ENCODE data around the gene ARFGEF3.
"Not testable (repeated sequence)": the region's sequence is repeated elsewhere in the genome, so short reads cannot be mapped to it uniquely, and the experiment has no call there.

The ARFGEF3 gene

GRCh38 chr6:138346302-138347195 lies 184.8 kb downstream of the ARFGEF3 start:
- DNase-seq (ENCODE audit: low spot score in 2 of 2): no peak
- no peak overlapping the region for H3K4me3 Mint-ChIP-seq
- no peak for ATAC-seq (ENCODE audit: low read depth)

GRCh38 chr6:138347864-138348263 lies 186.1 kb downstream of the ARFGEF3 start:
- no peak for ATAC-seq (ENCODE audit: low read depth)
- no peak overlapping the region for H3K27ac Mint-ChIP-seq
- no peaks in the 10 kb centered on the region for H3K9me3 Mint-ChIP-seq
- DNase-seq (ENCODE audit: low spot score in 2 of 2): no peak
- peaks cover 2% of the 10 kb centered on the region for H3K27me3 Mint-ChIP-seq
- no peak overlapping the region for H3K4me3 Mint-ChIP-seq
- H3K36me3 Mint-ChIP-seq: no peaks in the 10 kb centered on the region
- peaks cover 4% of the 10 kb centered on the region for H3K4me1 Mint-ChIP-seq

More at GRCh38 chr6:138346302-138347195, 184.8 kb downstream of the ARFGEF3 start:
- H3K9me3 Mint-ChIP-seq: no peaks in the 10 kb centered on the region
- no peak overlapping the region for H3K27ac Mint-ChIP-seq
- H3K4me1 Mint-ChIP-seq: peaks cover 4% of the 10 kb centered on the region
- peaks cover 2% of the 10 kb centered on the region for H3K27me3 Mint-ChIP-seq
- no peaks in the 10 kb centered on the region for H3K36me3 Mint-ChIP-seq

DNA sequence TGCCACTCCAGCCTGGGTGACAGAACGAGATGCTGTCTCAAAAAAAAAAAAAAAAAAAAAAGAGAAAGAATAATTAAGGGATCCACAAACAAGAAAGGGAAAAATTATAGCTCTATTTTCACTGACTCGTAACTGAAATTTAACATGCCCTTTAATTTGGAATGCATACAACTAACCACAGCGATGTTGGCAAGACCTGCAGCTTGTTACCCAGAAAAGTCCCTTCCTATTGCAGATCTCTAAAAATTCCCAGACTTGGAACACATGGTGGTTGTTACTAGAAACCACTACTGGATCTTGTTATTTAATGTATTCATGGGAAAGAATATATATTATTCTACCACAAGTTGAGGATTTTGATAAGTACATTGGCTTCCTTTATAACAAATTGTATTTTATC lies 188.2 kb downstream of the ARFGEF3 start:
- ATAC-seq (ENCODE audit: low read depth) (no peak), DNase-seq (ENCODE audit: low spot score in 2 of 2) (no peak)
- Mint-ChIP-seq H3K9me3 (no peaks in the 10 kb centered on the region), H3K27me3 (peaks cover 5% of the 10 kb centered on the region), H3K4me1 (peaks cover 4% of the 10 kb centered on the region), H3K4me3 (no peak overlapping the region), H3K36me3 (no peaks in the 10 kb centered on the region), H3K27ac (no peak overlapping the region)

- no peaks in the 10 kb centered on the region for H3K36me3 Mint-ChIP-seq
- no peak overlapping the region for H3K4me3 Mint-ChIP-seq
- no peaks in the 10 kb centered on the region for H3K4me1 Mint-ChIP-seq
- no peak overlapping the region for H3K27ac Mint-ChIP-seq
- DNase-seq (ENCODE audit: low spot score in 2 of 2) (no peak), ATAC-seq (ENCODE audit: low read depth) (no peak)
- H3K9me3 Mint-ChIP-seq: peaks cover 4% of the 10 kb centered on the region
- H3K27me3 Mint-ChIP-seq: peaks cover 16% of the 10 kb centered on the region
These were observed 196.2 kb downstream of the ARFGEF3 start for GRCh38 chr6:138357928-138358327.

GRCh38 chr6:138368684-138369083 lies 206.9 kb downstream of the ARFGEF3 start:
- not testable (repeated sequence) for ATAC-seq (ENCODE audit: low read depth); H3K4me1 Mint-ChIP-seq; DNase-seq (ENCODE audit: low spot score in 2 of 2); H3K36me3 Mint-ChIP-seq; H3K9me3 Mint-ChIP-seq; H3K4me3 Mint-ChIP-seq; H3K27ac Mint-ChIP-seq
- H3K27me3 Mint-ChIP-seq: peaks cover 14% of the 10 kb centered on the region

- peaks cover 11% of the 10 kb centered on the region for H3K27me3 Mint-ChIP-seq
- H3K9me3 Mint-ChIP-seq: peaks cover 2% of the 10 kb centered on the region
- ATAC-seq (ENCODE audit: low read depth): no peak
- H3K4me1 Mint-ChIP-seq: no peaks in the 10 kb centered on the region
- DNase-seq (ENCODE audit: low spot score in 2 of 2): no peak
- H3K36me3 Mint-ChIP-seq: peaks cover 1% of the 10 kb centered on the region
- no peak overlapping the region for H3K27ac Mint-ChIP-seq
- no peak overlapping the region for H3K4me3 Mint-ChIP-seq
These were observed 209.1 kb downstream of the ARFGEF3 start for GRCh38 chr6:138370631-138371451.

- Mint-ChIP-seq H3K27ac (no peak overlapping the region), H3K9me3 (peaks cover 2% of the 10 kb centered on the region), H3K36me3 (peaks cover 1% of the 10 kb centered on the region), H3K4me3 (no peak overlapping the region), H3K27me3 (peaks cover 11% of the 10 kb centered on the region), H3K4me1 (no peaks in the 10 kb centered on the region)
- no peak for ATAC-seq (ENCODE audit: low read depth)
- no peak for DNase-seq (ENCODE audit: low spot score in 2 of 2)
These were observed 209.6 kb downstream of the ARFGEF3 start for GRCh38 chr6:138371452-138371711.

DNA sequence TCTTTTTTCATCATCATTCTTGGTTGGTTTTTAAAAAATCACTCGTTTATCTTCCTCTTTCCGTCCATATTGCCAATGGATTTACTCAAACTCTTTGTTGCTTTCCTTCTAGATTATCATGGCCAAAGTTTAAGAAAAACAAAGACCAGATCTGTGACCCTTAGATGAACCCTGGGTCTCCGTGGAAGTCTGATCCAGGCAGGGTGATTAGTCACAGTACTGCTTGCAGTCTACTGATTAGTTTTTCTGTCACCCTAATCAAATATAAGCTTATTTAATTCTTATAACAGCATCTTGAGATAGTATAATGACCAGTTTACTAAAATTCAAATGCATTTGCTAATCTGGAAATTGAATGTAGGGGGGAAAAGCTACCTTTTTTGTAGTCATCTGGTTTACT lies 210.0 kb downstream of the ARFGEF3 start:
- ATAC-seq (ENCODE audit: low read depth) (no peak), DNase-seq (ENCODE audit: low spot score in 2 of 2) (no peak)
- Mint-ChIP-seq H3K36me3 (peaks cover 1% of the 10 kb centered on the region), H3K9me3 (peaks cover 2% of the 10 kb centered on the region), H3K4me3 (no peak overlapping the region), H3K27ac (no peak overlapping the region), H3K27me3 (peaks cover 11% of the 10 kb centered on the region), H3K4me1 (no peaks in the 10 kb centered on the region)

DNA sequence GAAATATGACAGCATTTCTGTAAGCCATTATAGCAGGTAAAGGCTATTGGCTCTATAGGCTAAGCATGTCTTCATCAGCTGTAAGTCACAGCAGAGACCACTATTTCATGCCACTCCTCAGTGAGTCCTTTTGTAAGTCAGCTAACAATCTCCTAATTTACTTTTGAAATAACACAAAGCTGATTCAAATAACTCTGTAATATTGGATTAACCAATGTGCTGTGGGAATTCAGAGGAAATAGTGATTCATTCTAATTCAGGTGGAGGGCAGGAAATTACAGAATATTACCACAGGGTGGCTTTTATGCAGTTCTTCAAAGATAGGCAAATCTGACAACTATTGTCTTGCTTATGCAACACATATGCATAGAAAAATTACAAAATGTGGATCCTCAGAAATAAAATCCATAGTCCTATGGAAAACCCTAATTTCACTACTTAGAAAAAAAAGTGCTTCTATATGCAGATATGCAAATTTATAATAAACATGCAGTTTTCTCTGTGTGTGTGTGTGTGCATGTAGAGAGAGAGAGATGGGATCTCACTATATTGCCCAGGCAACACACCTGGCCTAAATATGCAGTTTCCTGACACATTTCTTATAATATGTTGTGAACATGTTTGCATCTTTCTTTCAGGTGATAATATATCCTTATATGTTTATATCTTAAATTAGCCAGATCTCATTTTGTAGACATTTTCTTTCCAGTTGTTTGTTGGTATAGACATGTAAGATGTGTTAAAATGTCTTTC lies 211.1 kb downstream of the ARFGEF3 start:
- ATAC-seq (ENCODE audit: low read depth): no peak
- no peak for DNase-seq (ENCODE audit: low spot score in 2 of 2)
- H3K4me1 Mint-ChIP-seq: no peaks in the 10 kb centered on the region
- no peak overlapping the region for H3K4me3 Mint-ChIP-seq
- H3K36me3 Mint-ChIP-seq: no peaks in the 10 kb centered on the region
- H3K27me3 Mint-ChIP-seq: peaks cover 3% of the 10 kb centered on the region
- H3K9me3 Mint-ChIP-seq: no peaks in the 10 kb centered on the region
- no peak overlapping the region for H3K27ac Mint-ChIP-seq

DNA sequence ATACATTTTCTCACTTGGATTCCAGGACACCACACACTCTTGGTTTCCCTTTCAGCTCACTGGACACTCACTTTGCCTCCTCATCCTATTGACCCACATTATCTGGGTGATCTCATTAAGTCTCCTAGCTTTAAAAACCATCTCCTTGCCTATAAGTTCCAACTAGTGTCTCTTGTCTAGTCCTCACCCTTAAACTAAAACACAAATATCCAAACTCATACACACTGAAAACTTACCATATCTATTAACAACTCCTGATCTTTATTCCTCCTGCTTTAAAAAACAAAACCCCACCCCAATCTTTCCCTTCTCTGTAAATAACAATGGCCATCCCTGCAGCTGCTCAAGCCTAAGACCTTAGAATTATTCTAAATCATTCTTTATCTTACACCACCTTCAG lies 212.5 kb downstream of the ARFGEF3 start:
- Mint-ChIP-seq H3K9me3 (no peaks in the 10 kb centered on the region), H3K36me3 (no peaks in the 10 kb centered on the region), H3K4me1 (no peaks in the 10 kb centered on the region), H3K4me3 (no peak overlapping the region), H3K27me3 (peaks cover 3% of the 10 kb centered on the region), H3K27ac (no peak overlapping the region)
- ATAC-seq (ENCODE audit: low read depth) (no peak), DNase-seq (ENCODE audit: low spot score in 2 of 2) (no peak)

DNA sequence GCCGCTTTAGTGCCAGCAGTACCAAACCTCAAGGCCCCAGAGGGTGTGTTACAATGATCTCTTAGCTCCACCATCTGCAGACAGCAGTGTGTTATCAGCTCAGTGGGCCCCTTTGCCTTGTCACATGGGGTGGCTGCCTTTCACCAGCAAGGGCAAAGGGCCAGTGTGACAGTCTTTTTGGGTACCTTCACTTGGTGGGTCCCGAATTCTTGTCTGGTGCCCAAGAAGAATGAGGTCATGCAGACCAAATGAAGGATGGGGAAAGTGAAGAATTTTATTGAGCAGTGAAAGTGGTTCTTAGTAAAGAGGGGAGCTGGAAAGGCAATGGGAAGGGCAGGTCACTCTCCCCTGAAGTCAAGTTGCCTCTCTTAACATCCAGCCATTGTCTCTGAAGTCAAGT lies 213.1 kb downstream of the ARFGEF3 start:
- Mint-ChIP-seq H3K9me3 (no peaks in the 10 kb centered on the region), H3K4me1 (no peaks in the 10 kb centered on the region), H3K27ac (no peak overlapping the region), H3K4me3 (no peak overlapping the region), H3K27me3 (peaks cover 3% of the 10 kb centered on the region), H3K36me3 (no peaks in the 10 kb centered on the region)
- DNase-seq (ENCODE audit: low spot score in 2 of 2) (no peak), ATAC-seq (ENCODE audit: low read depth) (no peak)

- ATAC-seq (ENCODE audit: low read depth): no peak
- no peak for DNase-seq (ENCODE audit: low spot score in 2 of 2)
- Mint-ChIP-seq H3K27ac (no peak overlapping the region), H3K4me1 (no peaks in the 10 kb centered on the region), H3K36me3 (no peaks in the 10 kb centered on the region), H3K27me3 (peaks cover 3% of the 10 kb centered on the region), H3K9me3 (no peaks in the 10 kb centered on the region), H3K4me3 (no peak overlapping the region)
These were observed 215.3 kb downstream of the ARFGEF3 start for GRCh38 chr6:138377042-138377441.

- no peaks in the 10 kb centered on the region for H3K36me3 Mint-ChIP-seq
- ATAC-seq (ENCODE audit: low read depth): no peak
These were observed 216.1 kb downstream of the ARFGEF3 start, which contains the start of gene SMIM28 for GRCh38 chr6:138377844-138378243. TSS of gene SMIM28 (plus strand) at chr6:138377905. CDS start at chr6:138378073, 168 bp downstream.

DNA sequence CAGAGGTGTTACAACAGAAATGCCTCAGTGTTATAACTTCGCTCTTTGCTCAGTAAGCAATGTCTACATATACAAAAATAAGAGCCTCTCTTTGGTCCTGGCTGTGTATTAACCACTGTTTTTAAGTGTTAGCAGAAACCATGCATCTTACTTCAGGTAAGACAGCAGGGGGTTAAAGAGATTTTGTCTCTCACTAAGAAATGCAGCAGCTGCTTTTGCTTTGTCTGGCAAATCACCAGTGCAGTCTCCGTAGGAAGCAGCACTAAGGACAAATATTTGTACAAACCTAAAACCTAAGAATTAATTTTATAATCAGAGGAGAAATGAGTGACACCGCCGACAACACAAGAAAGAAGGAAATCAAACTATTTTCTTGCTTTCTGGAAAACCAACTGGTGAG lies 216.7 kb downstream of the ARFGEF3 start:
- H3K9me3 Mint-ChIP-seq: no peaks in the 10 kb centered on the region
- H3K4me1 Mint-ChIP-seq: peaks cover 2% of the 10 kb centered on the region
- no peak for DNase-seq (ENCODE audit: low spot score in 2 of 2)
- H3K27ac Mint-ChIP-seq: no peak overlapping the region
- peaks cover 9% of the 10 kb centered on the region for H3K27me3 Mint-ChIP-seq
- no peaks in the 10 kb centered on the region for H3K36me3 Mint-ChIP-seq
- H3K4me3 Mint-ChIP-seq: no peak overlapping the region
- no peak for ATAC-seq (ENCODE audit: low read depth)

More at GRCh38 chr6:138377844-138378243, 216.1 kb downstream of the ARFGEF3 start, which contains the start of gene SMIM28:
- no peak within 1 kb of the TSS for H3K27ac Mint-ChIP-seq
- no peak within 1 kb of the TSS for H3K4me3 Mint-ChIP-seq
- DNase-seq (ENCODE audit: low spot score in 2 of 2): no peak
- no peaks in the 10 kb centered on the region for H3K9me3 Mint-ChIP-seq
- peaks cover 7% of the 10 kb centered on the region for H3K27me3 Mint-ChIP-seq
- H3K4me1 Mint-ChIP-seq: no peaks in the 10 kb centered on the region
